Fibroblast of skin of back (primary cell): ENCODE results near the gene RBFOX2.
A peak's percentile ranks its signal among the peaks of the same experiment; 100 is the strongest.

Source experiments
- DNase-seq: peaks from one replicate; pipeline ENCODE4 v3.0.0-alpha.2; 2013

RBFOX2 gene

GRCh38 chr22:35854334-35854733 is 174.3 kb downstream of the RBFOX2 start:
- no peak for DNase-seq

GRCh38 chr22:35852076-35852475 is 176.5 kb downstream of the RBFOX2 start:
- no peak for DNase-seq

- no peak for DNase-seq
These were observed 177.8 kb downstream of the RBFOX2 start for GRCh38 chr22:35850831-35851230.

GRCh38 chr22:35846804-35847203 is 181.8 kb downstream of the RBFOX2 start:
- DNase-seq = no peak

- DNase-seq = no peak
These were observed 183.7 kb downstream of the RBFOX2 start for GRCh38 chr22:35844886-35845285.

GRCh38 chr22:35842954-35843353 is 185.7 kb downstream of the RBFOX2 start:
- DNase-seq = peak; percentile 69

GRCh38 chr22:35842519-35842913 is 186.1 kb downstream of the RBFOX2 start:
- no peak for DNase-seq

- DNase-seq = no peak
These were observed 186.6 kb downstream of the RBFOX2 start for GRCh38 chr22:35841907-35842518.

- DNase-seq = peak; percentile 99
These were observed 188.3 kb downstream of the RBFOX2 start for GRCh38 chr22:35840302-35840739.

GRCh38 chr22:35839841-35840301 is 188.8 kb downstream of the RBFOX2 start:
- peak; percentile 38 for DNase-seq

- peak; percentile 83 for DNase-seq
These were observed 189.6 kb downstream of the RBFOX2 start for GRCh38 chr22:35838855-35839576.

GRCh38 chr22:35837101-35837727 is 191.4 kb downstream of the RBFOX2 start:
- no peak for DNase-seq

GRCh38 chr22:35835998-35836691 is 192.5 kb downstream of the RBFOX2 start:
- peak; percentile 91 for DNase-seq

GRCh38 chr22:35835267-35835997 is 193.2 kb downstream of the RBFOX2 start:
- DNase-seq = no peak

- DNase-seq = no peak
These were observed 194.6 kb downstream of the RBFOX2 start for GRCh38 chr22:35834061-35834460.

- no peak for DNase-seq
These were observed 198.3 kb downstream of the RBFOX2 start for GRCh38 chr22:35830305-35830704.

- DNase-seq = no peak
These were observed 204.4 kb downstream of the RBFOX2 start for GRCh38 chr22:35824256-35824655.

- DNase-seq = no peak
These were observed 207.0 kb downstream of the RBFOX2 start for GRCh38 chr22:35821654-35822053.

- no peak for DNase-seq
These were observed 209.2 kb downstream of the RBFOX2 start for GRCh38 chr22:35819421-35819820.

GRCh38 chr22:35818897-35819296 is 209.7 kb downstream of the RBFOX2 start:
- DNase-seq = no peak

GRCh38 chr22:35812600-35812999 is 216.0 kb downstream of the RBFOX2 start:
- DNase-seq = no peak

GRCh38 chr22:35811670-35812069 is 217.0 kb downstream of the RBFOX2 start:
- no peak for DNase-seq
